Mesenchymal stem cell (in vitro differentiated cells and primary cell): ENCODE measurements around the gene PAX5. TPM values are rescaled to one million over a fixed set of nuclear protein-coding genes. Genes with fewer than 3 reads are reported as not detected.
A peak's percentile ranks its signal among the peaks of the same experiment; 100 is the strongest.
"Not testable (repeated sequence)": the region's sequence is repeated elsewhere in the genome, so short reads cannot be mapped to it uniquely, and the experiment has no call there.

Source experiments
- DNase-seq: peaks from one replicate; pipeline ENCODE4 v3.0.0-alpha.2; 2013
- H2AFZ ChIP-seq: one replicate; pipeline ENCODE4 v1.6.1; 2013; ENCODE audit warnings: low read depth, mild to moderate bottlenecking, control low read depth, inconsistent platforms, low read length, moderate library complexity
- H2AK5ac ChIP-seq: 2 replicates; pipeline ENCODE4 v1.6.1; 2013; ENCODE audit warnings: low read length, moderate library complexity, mild to moderate bottlenecking, inconsistent platforms; ENCODE audit not compliant: severe bottlenecking
- H2BK120ac ChIP-seq: one replicate; pipeline ENCODE4 v1.6.1; 2013; ENCODE audit warnings: low read depth, mild to moderate bottlenecking, inconsistent platforms, low read length, moderate library complexity
- H2BK12ac ChIP-seq, 2 experiments: one replicate each; pipeline ENCODE4 v1.6.1; 2013; ENCODE audit warnings: inconsistent platforms in 2 of 2, low read length in 2 of 2, mild to moderate bottlenecking in 2 of 2, moderate library complexity in 2 of 2, control low read depth in 1 of 2
- H2BK15ac ChIP-seq: one replicate; pipeline ENCODE4 v1.6.1; 2013; ENCODE audit warnings: mild to moderate bottlenecking, low read depth, inconsistent platforms; ENCODE audit not compliant: poor library complexity, severe bottlenecking
- H2BK5ac ChIP-seq: 2 replicates; pipeline ENCODE4 v1.6.1; 2013; ENCODE audit warnings: low read depth, mild to moderate bottlenecking, low read length, control low read depth, inconsistent platforms; ENCODE audit not compliant: poor library complexity, severe bottlenecking
- H3K14ac ChIP-seq, 2 experiments: one replicate each; pipeline ENCODE4 v1.6.1; 2013; ENCODE audit warnings: inconsistent platforms in 2 of 2, low read length in 2 of 2, control low read depth in 1 of 2, mild to moderate bottlenecking in 1 of 2, moderate library complexity in 1 of 2
- H3K18ac ChIP-seq, 2 experiments: one replicate each; pipeline ENCODE4 v1.6.1; 2013; ENCODE audit warnings: inconsistent platforms in 2 of 2, low read length in 2 of 2, control low read depth in 1 of 2, low read depth in 1 of 2, mild to moderate bottlenecking in 1 of 2
- H3K23ac ChIP-seq, 2 experiments: one replicate each; pipeline ENCODE4 v1.6.1; 2013; ENCODE audit warnings: inconsistent platforms in 2 of 2, low read length in 2 of 2, mild to moderate bottlenecking in 2 of 2, moderate library complexity in 2 of 2, control low read depth in 1 of 2
- H3K27ac ChIP-seq: 2 replicates; pipeline ENCODE4 v1.5.1; 2013; ENCODE audit warnings: mild to moderate bottlenecking, moderate library complexity, low read length, control low read depth, inconsistent platforms; ENCODE audit not compliant: poor library complexity, severe bottlenecking
- H3K27me3 ChIP-seq, 2 experiments: 2 replicates each; pipeline versions ENCODE4 v1.6.1 to v1.7.0; 2013; ENCODE audit warnings: low read length in 2 of 2, mild to moderate bottlenecking in 2 of 2, moderate library complexity in 2 of 2, control low read depth in 1 of 2, inconsistent platforms in 1 of 2; ENCODE audit not compliant: control insufficient read depth in 1 of 2, insufficient read depth in 1 of 2
- H3K36me3 ChIP-seq, 2 experiments: 2 replicates each; pipeline versions ENCODE4 v1.6.1 to v1.7.0; 2013; ENCODE audit warnings: low read length in 2 of 2, control low read depth in 1 of 2, inconsistent platforms in 1 of 2, low read depth in 1 of 2, mild to moderate bottlenecking in 1 of 2; ENCODE audit not compliant: insufficient read depth in 2 of 2, control insufficient read depth in 1 of 2
- H3K4ac ChIP-seq, 2 experiments: one replicate each; pipeline ENCODE4 v1.6.1; 2013; ENCODE audit warnings: inconsistent platforms in 2 of 2, low read length in 2 of 2, mild to moderate bottlenecking in 2 of 2, moderate library complexity in 2 of 2, control low read depth in 1 of 2, low read depth in 1 of 2
- H3K4me1 ChIP-seq: 2 replicates; pipeline ENCODE4 v1.6.1; 2013; ENCODE audit warnings: low read depth, low read length, control low read depth; ENCODE audit not compliant: control insufficient read depth, insufficient read depth
- H3K4me2 ChIP-seq: 2 replicates; pipeline ENCODE4 v1.6.1; 2013; ENCODE audit warnings: low read length, mild to moderate bottlenecking, inconsistent platforms; ENCODE audit not compliant: poor library complexity, severe bottlenecking
- H3K4me3 ChIP-seq, 2 experiments: 2 replicates each; pipeline versions ENCODE4 v1.5.1 to v1.7.0; 2013; ENCODE audit warnings: low read length in 2 of 2, mild to moderate bottlenecking in 2 of 2, control low read depth in 1 of 2, low read depth in 1 of 2; ENCODE audit not compliant: insufficient read depth in 1 of 2
- H3K79me1 ChIP-seq: replicated peaks from 2 replicates; pipeline ENCODE4 v1.6.1; 2013; ENCODE audit warnings: mild to moderate bottlenecking, control low read depth, low read length, inconsistent platforms; ENCODE audit not compliant: poor library complexity, severe bottlenecking
- H3K9ac ChIP-seq: 2 replicates; pipeline ENCODE4 v1.7.0; 2013; ENCODE audit warnings: mild to moderate bottlenecking, low read length, moderate library complexity
- H3K9me3 ChIP-seq: 2 replicates; pipeline ENCODE4 v1.7.0; 2013; ENCODE audit warnings: mild to moderate bottlenecking, low read length; ENCODE audit not compliant: control insufficient read depth
- H4K8ac ChIP-seq: one replicate; pipeline ENCODE4 v1.6.1; 2013; ENCODE audit warnings: inconsistent platforms, mild to moderate bottlenecking, low read length, moderate library complexity
- H4K91ac ChIP-seq: one replicate; pipeline ENCODE4 v1.6.1; 2013; ENCODE audit warnings: mild to moderate bottlenecking, low read length, inconsistent platforms
- WGBS: methylation state at CpG from one replicate; pipeline ENCODE4 v1.1.7; 2013; ENCODE audit warnings: mixed read lengths; 5-methylcytosine and 5-hydroxymethylcytosine counted together
- polyA plus RNA-seq, 2 experiments: library from polyadenylated mRNA; stranded (reverse); fragments of 200-250 nt; gene quantifications; one replicate each; pipeline ENCODE4 v1.2.3, GENCODE V29; 2013

PAX5 gene
- polyA plus RNA-seq (2013, experiment 1 of 2) = not detected
- not detected for polyA plus RNA-seq (2013, experiment 2 of 2)

- Histone ChIP-seq H4K8ac (no peak within 1 kb of the TSS), H3K4ac (no peak within 1 kb of the TSS), H3K4me1 (peaks cover 40% of the 10 kb centered on the region), H3K9me3 (peaks cover 2% of the 10 kb centered on the region), H3K4me2 (peak within 1 kb of the TSS; percentile 85), H3K36me3 (no peaks in the 10 kb centered on the region), H3K27ac (no peak within 1 kb of the TSS), H3K14ac (no peak within 1 kb of the TSS), H3K18ac (no peak within 1 kb of the TSS), H3K4me3 (peak within 1 kb of the TSS in 1 of 2 experiments; percentile 49), H4K91ac (no peak within 1 kb of the TSS), H2BK120ac (no peak within 1 kb of the TSS), H3K79me1 (no peaks in the 10 kb centered on the region), H3K9ac (no peak within 1 kb of the TSS), H2BK12ac (no peak within 1 kb of the TSS), H3K27me3 (peaks cover 96 to 100% of the 10 kb centered on the region in 2 experiments), H2AK5ac (no peak within 1 kb of the TSS), H2BK15ac (no peak within 1 kb of the TSS), H2BK5ac (no peak within 1 kb of the TSS), H2AFZ (no peak within 1 kb of the TSS), H3K23ac (peak within 1 kb of the TSS in 1 of 2 experiments; percentile 51)
- no peak for DNase-seq
- 24% methylated on average over 19 of the region's 27 CpGs for WGBS
Measured at GRCh38 chr9:37033682-37034304, at the start of gene PAX5. TSS of gene PAX5 (minus strand) at chr9:37034268. CDS start at chr9:37034031, 237 bp downstream.

- Histone ChIP-seq H3K79me1 (peaks cover 25% of the 10 kb centered on the region), H2BK15ac (no peak overlapping the region), H3K4me1 (peaks cover 3% of the 10 kb centered on the region), H3K4me2 (no peak overlapping the region), H3K4me3 (no peak overlapping the region), H3K9ac (no peak overlapping the region), H3K4ac (no peak overlapping the region), H2AK5ac (no peak overlapping the region), H2BK120ac (no peak overlapping the region), H3K18ac (no peak overlapping the region), H3K27me3 (no peaks in the 10 kb centered on the region), H2AFZ (no peak overlapping the region), H3K9me3 (no peaks in the 10 kb centered on the region), H3K14ac (no peak overlapping the region), H2BK12ac (no peak overlapping the region), H4K8ac (no peak overlapping the region), H4K91ac (no peak overlapping the region), H2BK5ac (no peak overlapping the region), H3K36me3 (peaks cover 0 to 23% of the 10 kb centered on the region in 2 experiments), H3K27ac (no peak overlapping the region), H3K23ac (no peak overlapping the region)
- no peak for DNase-seq
Measured at GRCh38 chr9:37083654-37084053, 49.6 kb upstream of the PAX5 start.

- peaks cover 3% of the 10 kb centered on the region for H3K4me1 ChIP-seq
- no peak overlapping the region for H2AK5ac ChIP-seq
- no peak overlapping the region for H2BK15ac ChIP-seq
- H4K91ac ChIP-seq = no peak overlapping the region
- DNase-seq = no peak
- peaks cover 0 to 9% of the 10 kb centered on the region in 2 experiments for H3K36me3 ChIP-seq
- H2BK120ac ChIP-seq = no peak overlapping the region
- no peak overlapping the region for H3K9ac ChIP-seq
- no peak overlapping the region for H3K4me2 ChIP-seq
- no peak overlapping the region for H3K23ac ChIP-seq
- no peak overlapping the region for H4K8ac ChIP-seq
- peaks cover 20% of the 10 kb centered on the region for H3K79me1 ChIP-seq
- no peak overlapping the region for H2BK5ac ChIP-seq
- no peak overlapping the region for H3K4ac ChIP-seq
- no peak overlapping the region for H2BK12ac ChIP-seq
- no peak overlapping the region for H3K18ac ChIP-seq
- H2AFZ ChIP-seq = no peak overlapping the region
- whole genome bisulfite sequencing = 81% methylated on average over 2 of the region's 4 CpGs
- H3K14ac ChIP-seq = no peak overlapping the region
- no peaks in the 10 kb centered on the region for H3K9me3 ChIP-seq
- no peaks in the 10 kb centered on the region for H3K27me3 ChIP-seq
- no peak overlapping the region for H3K4me3 ChIP-seq
- no peak overlapping the region for H3K27ac ChIP-seq
Measured at GRCh38 chr9:37082214-37082765, 48.2 kb upstream of the PAX5 start.

- H3K9me3 ChIP-seq, H2AK5ac ChIP-seq, H3K23ac ChIP-seq, H2BK12ac ChIP-seq, H2BK120ac ChIP-seq, H2AFZ ChIP-seq, DNase-seq, H3K36me3 ChIP-seq, H3K27me3 ChIP-seq, H2BK5ac ChIP-seq, H3K27ac ChIP-seq, H4K8ac ChIP-seq, H3K4me2 ChIP-seq, H3K4me1 ChIP-seq, H2BK15ac ChIP-seq, H3K18ac ChIP-seq, H3K4ac ChIP-seq, H3K14ac ChIP-seq, H4K91ac ChIP-seq: not testable (repeated sequence)
- H3K9ac ChIP-seq = peak overlapping the region; percentile 93
- H3K4me3 ChIP-seq = peak overlapping the region in 1 of 2 experiments; percentile 91
- H3K79me1 ChIP-seq = peaks cover 14% of the 10 kb centered on the region
- WGBS = 97% methylated on average over 16 of the region's 20 CpGs
Measured at GRCh38 chr9:37081507-37081906, 47.4 kb upstream of the PAX5 start.
